ENCODE data around the gene DPEP1.
"Not testable (repeated sequence)": the region's sequence is repeated elsewhere in the genome, so short reads cannot be mapped to it uniquely, and the experiment has no call there.

The DPEP1 gene

DNA sequence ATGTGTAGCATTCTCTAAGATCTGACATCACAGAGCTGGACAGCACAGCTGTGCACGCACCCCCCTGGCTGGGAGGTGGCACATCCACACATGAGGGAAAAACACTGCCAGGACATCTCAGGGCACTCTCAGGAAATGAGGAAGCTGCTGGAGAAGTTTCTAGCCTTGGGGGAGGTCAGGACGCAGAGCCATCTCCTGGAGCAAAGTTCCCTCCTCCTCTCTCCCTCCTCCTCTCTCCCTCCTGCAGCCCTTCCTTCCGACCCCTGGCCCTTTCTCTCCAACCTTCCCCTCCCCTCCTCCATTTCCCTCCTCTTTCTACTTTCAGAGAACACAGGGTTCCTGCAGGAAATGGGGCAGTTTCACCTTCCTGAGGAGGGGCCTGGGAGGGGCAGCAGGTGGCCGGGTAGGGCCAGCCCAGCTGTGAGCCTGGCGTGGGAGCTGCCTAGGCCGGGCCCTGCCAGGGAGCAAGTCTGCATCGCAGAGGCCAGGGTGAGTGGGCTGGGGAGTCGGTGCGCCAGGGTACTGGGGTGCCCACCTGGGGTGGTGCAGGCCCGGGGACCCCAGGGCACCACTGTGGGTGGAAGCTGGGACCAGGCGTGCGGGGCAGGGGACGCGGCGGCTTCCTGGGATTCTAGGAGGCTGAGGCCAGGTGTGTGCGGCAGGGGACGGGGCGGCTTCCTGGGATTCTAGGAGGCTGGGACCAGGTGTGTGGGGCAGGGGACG lies at the start of gene DPEP1:
TSS of gene DPEP1 (plus strand) at position 412 of the 723 bp plus-strand sequence. CDS start 16,769 bp downstream, outside the sequence.
- no peak for DNase-seq (ENCODE audit: low spot score)

DNA sequence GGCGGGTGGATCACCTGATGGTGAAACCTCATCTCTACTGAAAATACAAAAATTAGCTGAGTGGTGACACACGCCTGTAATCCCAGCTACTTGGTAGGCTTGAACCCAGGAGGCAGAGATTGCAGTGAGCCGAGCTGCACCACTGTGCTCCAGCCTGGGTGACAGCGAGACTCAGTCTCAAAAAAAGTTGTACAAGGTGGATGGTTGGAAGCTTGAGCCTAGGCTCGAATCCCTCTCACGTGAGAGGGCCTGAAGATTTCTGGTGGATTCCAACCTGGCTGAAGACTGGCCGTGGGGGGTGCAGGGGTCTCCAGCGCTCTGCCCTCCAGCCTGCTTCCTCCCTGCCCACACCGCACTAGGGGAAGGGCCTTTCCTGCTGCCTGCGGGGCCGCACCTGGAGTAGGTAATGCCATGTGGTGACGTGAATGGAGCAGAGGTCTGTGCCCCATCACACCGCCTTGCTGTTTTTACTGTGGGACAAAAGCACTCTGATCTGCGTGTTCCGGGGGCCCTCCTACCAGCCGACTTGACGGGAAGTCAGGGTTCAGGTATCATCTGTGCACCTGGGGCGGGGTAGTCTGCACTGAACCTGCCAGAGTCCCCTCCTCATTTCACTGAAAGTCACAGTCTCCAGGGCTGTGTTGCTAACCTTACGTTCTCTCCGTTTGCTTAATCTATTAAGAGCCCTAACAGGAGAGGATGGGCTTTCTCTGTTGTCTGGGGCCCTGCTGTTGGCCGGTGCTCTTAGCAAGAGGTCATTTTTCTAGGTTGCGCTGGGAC lies 48.8 kb upstream of the DPEP1 start:
- DNase-seq (ENCODE audit: low spot score) = peak; percentile 7

DNA sequence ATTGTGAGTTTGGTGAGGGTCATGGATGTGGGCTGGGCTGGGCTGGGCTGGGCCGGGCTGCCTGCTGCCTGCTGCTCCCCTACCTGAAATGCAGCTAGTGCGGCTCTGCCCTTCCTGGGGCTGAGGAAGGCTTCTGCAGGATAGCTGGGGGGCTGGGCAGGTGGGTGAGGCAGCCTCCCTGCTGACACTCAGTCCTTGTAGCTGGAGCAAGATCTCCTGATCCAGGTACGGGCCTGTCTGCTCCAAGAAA lies 48.3 kb upstream of the DPEP1 start:
- no peak for DNase-seq (ENCODE audit: low spot score)

DNA sequence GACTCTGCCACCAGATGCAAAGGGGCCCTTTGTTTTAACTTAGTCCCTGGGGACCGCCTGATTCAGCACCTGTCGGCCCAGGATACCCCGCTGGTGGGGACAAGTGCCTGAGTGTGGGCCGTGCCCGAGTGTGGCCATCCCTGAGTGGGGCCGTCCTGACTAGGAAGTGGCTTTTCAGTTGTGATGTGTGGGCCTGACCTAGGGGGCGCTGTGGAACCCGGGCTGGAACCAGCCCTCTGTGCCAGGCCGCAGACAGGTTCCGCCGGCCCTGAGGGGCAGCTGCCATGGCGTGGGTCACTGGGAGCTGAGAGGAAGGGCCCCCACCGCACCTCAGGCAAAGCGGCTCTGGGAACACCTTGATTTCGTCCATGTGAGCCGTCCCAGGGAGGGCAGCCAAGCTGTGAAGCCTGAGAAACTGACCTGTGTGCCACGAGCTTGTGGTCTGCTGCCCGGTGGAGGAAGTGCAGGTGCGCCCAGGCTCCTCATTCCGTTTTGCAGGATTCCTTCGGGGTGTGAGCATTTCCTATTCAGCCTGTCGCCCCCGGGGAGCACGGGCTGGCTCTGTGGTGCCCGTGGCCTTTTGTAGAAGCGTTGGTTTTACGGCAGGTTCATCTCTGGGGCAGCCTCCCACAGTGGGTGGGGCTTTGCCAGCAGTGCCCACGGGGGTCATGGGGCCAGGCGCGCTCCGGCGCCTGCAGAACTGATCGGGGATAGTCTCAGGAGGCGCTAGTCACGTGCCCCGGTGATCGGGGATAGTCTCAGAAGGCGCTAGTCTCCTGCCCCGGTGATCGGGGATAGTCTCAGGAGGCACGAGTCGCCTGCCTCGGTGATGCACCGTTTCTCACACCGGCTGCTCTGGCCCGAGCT lies 47.7 kb upstream of the DPEP1 start:
- DNase-seq (ENCODE audit: low spot score) = peak; percentile 74

DNA sequence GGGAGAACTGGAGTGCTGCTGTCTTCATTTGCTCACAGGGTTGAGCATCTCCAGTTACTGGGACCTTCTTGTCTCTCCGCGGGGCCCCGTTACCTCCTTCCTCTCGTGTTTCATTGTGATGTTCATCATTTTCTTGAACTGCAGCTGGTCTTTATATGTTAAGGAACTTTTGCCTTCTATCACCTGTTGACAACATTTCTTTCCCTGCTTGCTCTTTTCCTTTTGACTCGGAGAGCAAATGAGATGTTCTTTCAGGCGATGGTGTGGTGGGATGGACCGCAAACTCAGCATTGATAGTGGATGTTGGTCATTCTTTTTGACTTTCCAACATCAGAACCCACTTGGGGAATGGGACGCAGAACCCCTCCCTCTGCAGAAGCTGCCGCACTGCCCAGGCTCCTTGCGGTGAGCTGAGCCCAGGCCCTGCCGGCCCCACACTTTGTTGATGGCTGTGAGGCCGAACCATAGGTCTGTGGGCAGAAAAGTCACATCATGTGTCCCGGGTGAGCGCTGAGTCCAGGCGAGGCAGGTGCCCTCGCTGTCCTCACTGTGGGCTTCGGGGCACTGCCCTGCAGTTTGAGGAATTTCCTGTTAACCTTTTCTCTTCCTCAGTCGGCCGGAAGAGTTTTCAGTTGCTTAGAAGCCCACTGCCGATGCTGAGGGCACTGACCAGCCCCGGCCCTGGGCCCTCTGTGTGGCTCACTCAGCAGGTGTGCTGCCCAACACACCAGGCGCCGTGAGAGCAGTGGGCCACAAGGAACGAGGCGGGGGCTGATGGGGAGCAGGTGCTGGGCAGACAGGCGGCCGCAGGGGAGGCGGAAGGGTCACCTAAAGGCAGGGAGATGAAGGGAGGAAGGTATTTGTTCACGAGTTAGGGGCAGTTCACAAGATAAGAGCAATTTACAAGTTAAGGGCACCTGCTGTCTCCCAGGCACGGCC lies 45.5 kb upstream of the DPEP1 start:
- DNase-seq (ENCODE audit: low spot score) = no peak

DNA sequence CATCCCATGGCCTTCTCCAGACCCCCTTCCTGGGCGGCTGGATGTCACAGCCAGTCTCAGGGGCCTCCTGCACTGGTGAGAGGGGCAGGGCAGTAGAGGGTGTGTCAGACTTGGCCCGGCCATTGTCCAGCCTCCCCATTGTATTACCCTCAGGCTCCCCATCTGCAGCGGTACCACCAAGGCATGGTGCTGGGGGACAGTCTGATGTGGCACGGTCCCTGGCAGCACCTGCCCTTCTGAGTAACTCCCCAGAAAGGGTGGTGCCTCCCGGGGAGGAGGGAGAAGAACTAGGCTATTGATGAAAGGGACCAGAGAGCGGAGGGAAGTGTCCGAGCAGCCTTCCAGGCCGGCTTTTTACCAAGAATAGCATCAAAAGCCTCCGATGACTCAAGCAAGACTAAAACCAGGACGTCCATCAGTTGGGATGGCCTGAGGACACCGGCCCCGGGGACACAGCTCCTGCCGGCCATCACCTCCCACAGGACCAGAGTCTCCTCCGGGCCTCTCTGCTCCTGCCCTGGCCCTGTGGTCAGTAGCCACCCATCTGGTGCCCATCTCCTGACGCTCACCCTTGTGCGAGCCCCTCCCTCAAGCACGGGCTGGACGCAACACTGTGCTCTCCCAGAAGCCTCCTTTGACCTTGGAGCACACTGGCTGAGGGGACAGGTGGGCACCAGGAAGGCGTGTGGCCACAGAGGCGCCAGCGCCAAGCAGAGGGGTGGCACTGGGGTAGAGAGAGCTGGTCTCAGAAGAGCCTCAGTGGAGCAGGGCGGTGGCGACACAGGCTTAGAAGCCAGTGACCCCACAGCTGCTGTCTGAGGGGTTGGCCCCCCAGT lies 43.7 kb upstream of the DPEP1 start:
- DNase-seq (ENCODE audit: low spot score) = no peak

DNA sequence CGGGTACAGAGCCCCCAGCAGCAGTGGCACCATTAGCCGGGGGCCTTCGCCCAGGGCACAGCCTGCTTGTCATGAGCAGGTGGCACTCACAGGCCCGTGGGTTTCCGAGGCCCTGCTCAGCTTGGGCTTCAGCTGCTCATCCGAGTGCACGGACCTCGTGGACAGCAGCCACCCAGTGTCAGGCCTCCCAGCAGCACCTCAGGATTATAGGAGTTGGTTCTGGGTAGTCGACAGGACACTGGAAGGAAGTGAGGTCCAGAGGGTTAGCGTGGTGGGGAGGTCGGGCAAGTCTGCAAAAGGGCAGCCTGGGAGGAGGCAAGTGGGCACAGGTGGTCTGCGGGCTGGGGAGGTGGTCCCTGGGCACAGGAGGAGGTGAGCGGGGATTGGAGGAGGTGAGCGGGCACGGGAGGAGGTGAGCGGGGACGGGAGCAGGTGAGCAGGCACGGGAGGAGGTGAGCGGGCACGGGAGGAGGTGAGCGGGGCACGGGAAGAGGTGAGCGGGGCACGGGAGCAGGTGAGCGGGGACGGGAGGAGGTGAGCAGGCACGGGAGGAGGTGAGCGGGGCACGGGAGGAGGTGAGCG lies 43.0 kb upstream of the DPEP1 start:
- DNase-seq (ENCODE audit: low spot score) = no peak

DNA sequence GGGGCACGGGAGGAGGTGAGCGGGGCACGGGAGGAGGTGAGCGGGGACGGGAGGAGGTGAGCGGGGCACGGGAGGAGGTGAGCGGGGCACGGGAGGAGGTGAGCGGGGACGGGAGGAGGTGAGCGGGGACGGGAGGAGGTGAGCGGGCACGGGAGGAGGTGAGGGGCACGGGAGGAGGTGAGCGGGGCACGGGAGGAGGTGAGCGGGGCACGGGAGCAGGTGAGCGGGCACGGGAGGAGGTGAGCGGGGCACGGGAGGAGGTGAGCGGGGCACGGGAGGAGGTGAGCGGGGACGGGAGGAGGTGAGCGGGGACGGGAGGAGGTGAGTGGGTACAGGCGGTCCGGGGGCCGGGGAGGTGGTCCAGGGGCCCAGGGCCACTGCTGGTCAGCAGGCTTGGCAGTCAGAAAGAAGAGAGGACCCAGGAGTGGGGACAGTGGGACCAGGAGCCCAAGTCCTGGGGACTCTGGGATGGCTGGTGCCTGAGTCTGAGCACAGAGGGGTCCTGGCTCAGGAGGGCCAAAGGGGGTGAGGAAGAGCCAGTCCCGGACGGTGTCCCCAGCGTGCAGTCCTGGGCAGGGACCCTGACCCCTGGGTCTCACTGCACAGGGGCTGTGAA lies 42.4 kb upstream of the DPEP1 start:
- DNase-seq (ENCODE audit: low spot score) = not testable (repeated sequence)

DNA sequence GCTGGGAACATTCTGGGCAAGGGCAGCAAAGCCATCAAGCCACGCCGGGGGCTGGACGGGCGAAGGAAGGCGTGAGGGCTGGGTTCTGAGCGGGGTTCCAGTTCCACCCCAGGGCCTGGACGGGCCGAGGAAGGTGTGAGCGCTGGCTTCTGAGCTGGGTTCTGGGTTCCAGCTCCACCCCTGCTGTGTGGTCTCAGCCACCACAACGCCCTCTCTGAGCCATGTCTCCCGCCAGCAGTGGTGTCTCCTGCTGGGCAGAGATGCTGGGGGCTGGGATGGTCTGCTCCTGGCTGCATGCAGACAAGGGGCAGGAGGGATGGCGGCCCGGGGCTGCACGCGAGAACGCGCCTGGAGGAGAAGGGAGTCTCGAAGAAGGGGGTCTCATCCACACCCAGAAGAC lies 41.8 kb upstream of the DPEP1 start:
- no peak for DNase-seq (ENCODE audit: low spot score)

DNA sequence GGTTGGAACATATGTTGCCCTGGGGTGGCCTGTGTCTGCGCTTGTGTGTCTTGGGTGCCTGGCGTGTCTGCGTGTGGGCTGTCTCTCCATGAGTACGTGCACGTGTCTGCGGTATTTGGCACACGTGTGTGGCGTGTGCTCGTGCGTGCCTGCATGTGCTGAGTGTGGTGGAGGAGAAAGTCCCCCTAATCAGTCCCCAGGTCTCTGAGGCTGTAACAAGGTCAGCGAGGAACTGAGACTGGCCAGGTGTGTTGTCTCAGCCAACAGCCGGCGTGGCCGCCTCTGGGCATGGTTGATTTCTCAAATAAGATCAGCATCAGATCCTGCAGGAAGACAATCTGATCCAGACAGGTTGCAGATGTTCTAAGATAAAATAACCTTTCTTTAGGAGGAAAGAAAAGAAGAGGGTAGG lies 41.4 kb upstream of the DPEP1 start:
- no peak for DNase-seq (ENCODE audit: low spot score)

DNA sequence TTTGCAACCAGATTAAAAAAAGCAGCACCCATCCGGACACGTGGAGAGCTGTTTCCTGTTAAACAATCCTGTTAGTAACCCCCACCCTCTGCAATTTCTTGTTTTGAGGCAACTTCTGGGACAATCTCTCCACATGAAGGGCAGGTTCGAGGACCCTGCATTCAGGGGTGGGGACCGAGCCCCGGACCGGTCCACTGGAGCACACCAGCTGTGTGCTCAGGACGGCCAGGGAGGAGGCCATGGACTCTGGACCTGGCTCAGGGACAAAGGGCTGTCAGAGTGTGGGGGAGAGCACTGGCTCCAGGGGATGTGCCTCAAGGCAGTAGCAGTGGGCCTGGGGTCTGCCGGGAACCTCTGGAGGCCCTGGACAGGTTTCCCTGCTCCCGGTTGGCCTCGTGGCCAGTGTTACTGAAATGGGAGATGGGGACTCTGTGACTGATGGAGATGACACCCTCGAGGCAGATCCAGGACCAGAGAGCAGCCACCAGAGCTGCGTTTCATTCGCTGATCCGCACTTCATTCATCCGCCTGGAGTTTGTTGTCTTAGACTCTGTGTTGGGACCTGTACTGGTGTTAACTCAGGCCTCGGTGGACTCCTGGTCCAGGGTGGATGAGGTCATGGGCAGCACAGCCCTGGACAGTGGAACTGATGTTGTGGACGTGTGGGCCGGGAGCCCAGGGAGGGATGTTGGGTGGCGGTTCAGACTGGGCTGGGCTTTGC lies 40.8 kb upstream of the DPEP1 start:
- DNase-seq (ENCODE audit: low spot score) = no peak

DNA sequence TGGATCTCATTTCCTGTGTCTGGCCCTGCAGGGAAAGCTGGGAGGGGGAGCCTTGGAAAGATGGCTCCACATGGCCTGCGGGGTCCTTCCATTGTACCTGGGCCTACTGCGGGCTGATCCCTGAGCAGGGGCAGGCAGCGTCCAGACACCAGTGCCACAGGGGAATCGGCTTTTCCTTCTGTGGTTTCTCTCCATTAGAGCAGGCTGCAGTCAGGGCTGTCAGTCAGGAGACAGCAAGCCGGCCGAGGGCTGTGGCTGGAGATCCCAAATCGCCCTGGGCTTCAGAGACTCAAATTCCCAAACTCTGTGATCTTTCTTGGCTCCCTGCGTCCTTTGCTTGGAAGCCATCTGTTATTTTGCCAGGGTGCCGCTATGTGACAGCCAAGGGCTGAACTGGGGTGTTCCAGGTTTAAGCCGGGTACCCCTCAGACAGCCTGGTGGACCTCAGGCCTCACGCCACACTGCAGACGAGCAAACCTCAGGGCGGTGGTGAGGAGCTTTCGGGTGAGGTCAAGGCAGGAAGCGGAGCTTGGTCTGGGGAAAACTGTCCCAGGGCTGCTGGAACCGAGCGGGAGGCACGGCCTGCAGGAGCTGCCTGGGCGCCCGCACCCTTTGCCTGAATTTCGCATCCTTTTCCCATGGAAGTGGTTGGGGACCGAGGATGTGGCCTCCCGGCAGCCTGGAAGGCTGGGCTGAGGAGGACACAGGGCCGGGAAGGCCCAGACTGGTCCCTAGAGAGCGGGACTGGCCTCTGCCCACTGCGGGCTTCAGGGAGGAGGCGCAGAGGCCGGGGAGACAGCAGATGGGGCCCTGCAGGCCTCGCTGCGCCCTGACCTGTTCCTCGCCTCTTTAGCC lies 39.4 kb upstream of the DPEP1 start:
- no peak for DNase-seq (ENCODE audit: low spot score)

DNA sequence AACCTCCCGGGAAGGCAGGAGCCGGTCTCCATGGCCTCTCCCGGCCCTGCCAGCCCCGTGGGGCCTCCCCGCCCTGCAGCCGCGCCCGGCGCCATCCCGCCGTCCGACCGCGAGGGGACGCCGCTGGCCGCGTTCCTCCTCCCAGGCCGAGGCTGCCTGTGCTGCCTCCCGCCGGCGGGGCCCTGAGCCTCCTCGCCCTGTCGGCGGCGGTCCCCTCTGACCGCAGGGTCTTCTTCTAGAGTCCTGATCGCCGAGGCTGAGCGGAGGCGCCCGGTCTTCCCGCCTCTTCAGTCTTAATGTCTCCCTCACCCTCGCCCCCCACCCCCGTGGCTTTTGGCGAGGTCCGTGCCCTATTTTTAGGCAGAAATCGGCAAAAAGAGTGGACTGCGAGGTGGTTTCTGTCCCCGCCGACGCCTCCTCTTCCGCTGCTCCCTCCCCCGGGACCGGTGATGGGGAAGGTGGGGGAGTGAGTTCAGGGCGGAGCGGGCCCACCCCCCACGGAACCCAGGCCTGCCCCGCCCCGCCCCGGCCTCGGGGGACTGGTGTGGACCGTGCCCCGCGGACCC lies 38.7 kb upstream of the DPEP1 start:
- peak; percentile 99 for DNase-seq (ENCODE audit: low spot score)

DNA sequence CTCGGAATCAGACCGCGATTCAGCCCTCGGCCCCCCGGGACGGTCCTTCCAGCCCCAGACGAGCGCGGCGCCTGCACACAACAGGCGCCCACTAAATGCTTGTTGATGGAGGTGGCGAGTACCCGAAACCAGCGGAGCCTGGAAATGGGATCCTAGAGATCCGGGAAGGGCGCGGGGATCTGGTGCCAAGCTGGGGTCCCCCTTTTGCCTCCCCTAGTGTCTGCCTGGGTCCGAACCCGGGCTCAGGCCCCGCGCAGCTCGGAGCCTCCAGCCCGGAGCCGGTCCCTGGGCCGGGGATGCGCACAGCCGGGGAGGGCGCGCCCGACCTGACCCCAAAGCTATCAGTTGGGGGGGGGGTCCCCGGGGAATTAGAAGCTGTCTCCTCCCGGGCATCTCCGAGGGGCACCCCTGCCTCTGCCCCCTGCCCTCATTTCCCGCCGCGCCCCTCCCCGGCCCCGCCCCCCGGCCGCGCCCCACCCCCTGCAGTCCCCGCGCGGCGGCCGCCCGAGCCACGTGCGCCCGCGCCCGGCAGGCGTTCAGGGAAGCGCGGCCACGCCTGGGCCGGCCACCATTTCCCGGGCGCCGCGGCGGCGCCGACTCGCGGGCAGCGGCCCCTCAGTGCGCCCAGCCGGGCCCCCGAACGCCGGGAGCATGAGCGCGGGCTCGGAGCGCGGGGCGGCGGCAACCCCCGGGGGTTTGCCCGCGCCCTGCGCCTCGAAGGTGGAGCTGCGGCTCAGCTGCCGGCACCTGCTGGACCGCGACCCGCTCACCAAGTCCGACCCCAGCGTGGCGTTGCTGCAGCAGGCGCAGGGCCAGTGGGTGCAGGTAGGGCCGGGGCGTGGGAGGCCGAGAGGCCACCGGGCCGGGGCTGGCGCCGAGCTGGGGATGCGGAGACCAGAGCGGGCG lies 37.9 kb upstream of the DPEP1 start, which contains the start of gene CPNE7:
TSS of gene CPNE7 (plus strand) at position 512 of the 906 bp plus-strand sequence. CDS start at position 652, 140 bp downstream.
- DNase-seq (ENCODE audit: low spot score) = peak; percentile 76

DNA sequence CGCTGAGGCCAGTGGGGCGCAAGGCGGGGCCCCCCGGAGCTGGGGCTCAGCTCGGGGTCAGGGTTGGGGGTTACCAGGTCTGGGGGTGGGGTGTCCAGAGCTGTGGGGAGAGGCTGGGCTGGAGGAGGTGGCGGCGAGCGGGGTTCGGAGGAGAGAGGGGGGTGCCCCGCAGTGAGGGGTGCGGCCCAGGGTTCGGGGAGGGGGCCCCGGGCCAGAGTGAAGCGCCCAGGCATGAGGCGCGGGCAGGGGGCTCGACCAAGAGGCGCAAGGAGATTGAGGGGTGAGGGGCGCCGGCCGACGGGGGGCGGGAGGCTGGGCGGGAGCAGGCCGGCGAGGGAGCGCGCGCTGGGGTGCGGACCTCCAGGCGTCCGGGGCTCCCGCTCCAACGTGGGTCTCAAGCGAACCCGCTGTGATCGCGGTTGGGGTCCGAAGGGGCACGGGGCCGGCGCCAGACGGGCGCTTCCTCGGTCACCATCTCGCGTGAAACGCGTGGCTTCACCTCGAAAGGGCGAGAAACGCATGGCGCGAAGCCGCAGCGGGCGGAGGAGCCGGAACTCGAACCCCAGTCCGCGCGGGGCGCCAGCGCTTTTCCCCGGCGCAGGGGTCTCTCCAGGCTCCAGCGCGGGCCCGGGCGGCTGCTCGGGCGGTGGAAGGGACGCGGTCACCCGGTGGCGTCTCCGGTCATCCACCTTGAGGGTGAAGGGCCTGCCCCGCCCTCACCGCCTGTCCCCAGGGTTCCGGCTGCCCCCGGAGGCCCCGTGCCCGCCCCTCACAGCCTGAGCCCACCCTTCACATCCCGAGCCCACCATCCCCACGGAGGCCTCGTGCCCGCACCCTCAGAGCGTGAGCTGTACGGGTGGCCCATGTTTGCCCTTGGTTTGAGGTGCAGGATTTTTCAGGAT lies 37.0 kb upstream of the DPEP1 start:
- DNase-seq (ENCODE audit: low spot score) = peak; percentile 54
